ENCODE results near the gene GSTT4. TPM values are rescaled to one million over a fixed set of nuclear protein-coding genes. Genes with fewer than 3 reads are reported as not detected.

The GSTT4 gene
- total RNA-seq, 1 donor from 2014 or later: not detected

DNA sequence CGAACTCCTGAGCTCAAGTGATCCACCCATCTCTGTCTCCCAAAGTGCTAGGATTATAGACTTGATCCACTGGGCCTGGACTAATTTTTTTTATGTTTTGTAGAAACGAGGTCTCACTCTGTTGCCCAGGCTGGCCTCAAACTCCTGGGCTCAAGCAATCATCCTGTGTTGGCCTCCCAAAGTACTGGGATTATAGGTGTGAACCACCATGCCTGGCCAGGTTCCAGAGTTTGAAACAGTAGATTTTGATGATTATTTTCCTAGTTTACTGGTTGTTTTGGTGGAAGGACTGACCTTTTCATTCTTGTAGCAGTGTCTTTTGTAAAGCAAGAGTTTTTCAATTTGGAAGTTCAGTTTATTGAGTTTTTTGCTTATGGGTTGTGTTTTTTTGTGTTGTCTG lies 20.8 kb upstream of the GSTT4 start:
- TF ChIP-seq, protein P1, sequence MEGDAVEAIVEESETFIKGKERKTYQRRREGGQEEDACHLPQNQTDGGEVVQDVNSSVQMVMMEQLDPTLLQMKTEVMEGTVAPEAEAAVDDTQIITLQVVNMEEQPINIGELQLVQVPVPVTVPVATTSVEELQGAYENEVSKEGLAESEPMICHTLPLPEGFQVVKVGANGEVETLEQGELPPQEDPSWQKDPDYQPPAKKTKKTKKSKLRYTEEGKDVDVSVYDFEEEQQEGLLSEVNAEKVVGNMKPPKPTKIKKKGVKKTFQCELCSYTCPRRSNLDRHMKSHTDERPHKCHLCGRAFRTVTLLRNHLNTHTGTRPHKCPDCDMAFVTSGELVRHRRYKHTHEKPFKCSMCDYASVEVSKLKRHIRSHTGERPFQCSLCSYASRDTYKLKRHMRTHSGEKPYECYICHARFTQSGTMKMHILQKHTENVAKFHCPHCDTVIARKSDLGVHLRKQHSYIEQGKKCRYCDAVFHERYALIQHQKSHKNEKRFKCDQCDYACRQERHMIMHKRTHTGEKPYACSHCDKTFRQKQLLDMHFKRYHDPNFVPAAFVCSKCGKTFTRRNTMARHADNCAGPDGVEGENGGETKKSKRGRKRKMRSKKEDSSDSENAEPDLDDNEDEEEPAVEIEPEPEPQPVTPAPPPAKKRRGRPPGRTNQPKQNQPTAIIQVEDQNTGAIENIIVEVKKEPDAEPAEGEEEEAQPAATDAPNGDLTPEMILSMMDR (IDR thresholded peaks at IDR 0.05; ENCODE audit: partially characterized antibody, unreplicated experiment): no peak
- H3K27ac Mint-ChIP-seq (ENCODE audit: unreplicated experiment): no peak overlapping the region
- no peaks in the 10 kb centered on the region for H3K36me3 Mint-ChIP-seq (ENCODE audit: unreplicated experiment)
- H3K27me3 Mint-ChIP-seq (ENCODE audit: unreplicated experiment): peaks cover 4% of the 10 kb centered on the region
- peaks cover 4% of the 10 kb centered on the region for H3K4me1 Mint-ChIP-seq (ENCODE audit: low read depth, unreplicated experiment)
- no peaks in the 10 kb centered on the region for H3K9me3 Mint-ChIP-seq (ENCODE audit: unreplicated experiment)
- H3K4me3 Mint-ChIP-seq (ENCODE audit: unreplicated experiment): no peak overlapping the region
- DNase-seq: no peak

DNA sequence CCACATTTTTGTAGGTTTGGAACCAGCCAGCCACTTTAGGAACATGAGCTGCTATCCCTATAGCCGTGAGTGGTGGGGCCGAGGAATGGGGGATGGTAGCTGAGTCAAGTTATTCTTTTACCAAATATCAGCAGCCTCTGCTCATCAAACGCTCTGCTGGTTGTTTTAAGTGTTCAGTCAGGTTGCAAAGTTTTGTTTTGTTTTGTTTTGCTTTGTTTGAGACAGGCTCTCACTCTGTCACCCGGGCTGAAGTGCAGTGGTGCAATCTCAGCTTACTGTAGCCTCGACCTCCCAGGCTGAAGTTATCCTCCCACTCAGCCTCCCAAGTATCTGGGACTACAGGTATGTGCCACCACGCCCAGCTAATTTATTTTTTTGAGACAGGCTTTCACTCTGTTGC lies 20.2 kb upstream of the GSTT4 start:
- Mint-ChIP-seq H3K27ac (ENCODE audit: unreplicated experiment) (no peak overlapping the region), H3K9me3 (ENCODE audit: unreplicated experiment) (no peaks in the 10 kb centered on the region), H3K36me3 (ENCODE audit: unreplicated experiment) (no peaks in the 10 kb centered on the region), H3K27me3 (ENCODE audit: unreplicated experiment) (peaks cover 4% of the 10 kb centered on the region), H3K4me3 (ENCODE audit: unreplicated experiment) (no peak overlapping the region), H3K4me1 (ENCODE audit: low read depth, unreplicated experiment) (peaks cover 4% of the 10 kb centered on the region)
- TF ChIP-seq, protein P1 (IDR thresholded peaks at IDR 0.05; ENCODE audit: partially characterized antibody, unreplicated experiment): no peak
- no peak for DNase-seq

DNA sequence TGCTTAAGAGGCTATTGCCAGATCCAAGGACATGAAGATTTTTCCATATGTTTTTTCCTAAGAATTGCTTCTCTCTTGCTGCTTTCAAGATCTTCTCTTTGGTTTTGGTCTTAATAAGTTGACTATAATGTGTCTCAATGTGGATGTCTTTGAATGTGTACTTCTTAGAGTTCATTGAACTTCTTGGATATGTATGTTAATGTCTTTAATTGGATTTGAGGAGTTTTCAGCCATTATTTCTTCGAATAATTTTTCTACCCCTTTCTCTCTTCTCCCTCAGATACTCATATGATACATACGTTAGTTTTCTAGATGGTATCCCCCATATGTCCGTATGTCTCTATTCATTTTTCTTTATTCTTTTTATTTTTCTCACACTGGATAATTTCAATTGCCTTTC lies 19.1 kb upstream of the GSTT4 start:
- H3K27me3 Mint-ChIP-seq (ENCODE audit: unreplicated experiment): peaks cover 4% of the 10 kb centered on the region
- no peaks in the 10 kb centered on the region for H3K9me3 Mint-ChIP-seq (ENCODE audit: unreplicated experiment)
- TF ChIP-seq, protein P1 (IDR thresholded peaks at IDR 0.05; ENCODE audit: partially characterized antibody, unreplicated experiment): no peak
- H3K36me3 Mint-ChIP-seq (ENCODE audit: unreplicated experiment): no peaks in the 10 kb centered on the region
- no peak for DNase-seq
- H3K4me3 Mint-ChIP-seq (ENCODE audit: unreplicated experiment): no peak overlapping the region
- H3K4me1 Mint-ChIP-seq (ENCODE audit: low read depth, unreplicated experiment): peaks cover 2% of the 10 kb centered on the region
- H3K27ac Mint-ChIP-seq (ENCODE audit: unreplicated experiment): no peak overlapping the region

DNA sequence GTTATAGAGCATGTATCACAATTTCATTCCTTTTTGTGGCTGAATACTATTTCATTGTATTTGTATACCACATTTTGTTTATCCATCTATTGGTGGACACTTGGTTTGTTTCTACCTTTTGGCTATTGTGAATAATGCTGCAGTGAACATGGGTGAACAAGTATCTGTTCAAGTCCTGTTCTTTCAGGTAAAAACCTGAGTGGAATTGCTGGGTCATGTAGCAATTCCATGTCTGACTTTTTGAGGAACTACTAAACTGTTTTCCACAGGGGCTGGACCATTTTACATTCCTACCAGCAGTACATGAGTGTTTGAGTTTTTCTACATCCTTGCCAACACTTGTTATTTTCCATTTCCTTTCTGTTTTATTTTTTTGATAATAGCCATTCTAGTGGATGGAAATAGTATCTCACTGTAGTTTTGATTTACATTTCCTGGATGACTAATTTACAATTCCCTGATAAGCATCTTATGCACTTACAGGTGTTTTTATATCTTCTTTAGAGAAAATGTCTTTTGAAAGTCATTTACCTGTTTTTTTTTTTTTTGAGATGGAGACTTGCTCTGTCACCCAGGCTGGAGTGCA lies 18.0 kb upstream of the GSTT4 start:
- peaks cover 2% of the 10 kb centered on the region for H3K27me3 Mint-ChIP-seq (ENCODE audit: unreplicated experiment)
- no peak for DNase-seq
- no peak overlapping the region for H3K4me3 Mint-ChIP-seq (ENCODE audit: unreplicated experiment)
- peaks cover 2% of the 10 kb centered on the region for H3K4me1 Mint-ChIP-seq (ENCODE audit: low read depth, unreplicated experiment)
- no peaks in the 10 kb centered on the region for H3K36me3 Mint-ChIP-seq (ENCODE audit: unreplicated experiment)
- H3K9me3 Mint-ChIP-seq (ENCODE audit: unreplicated experiment): no peaks in the 10 kb centered on the region
- TF ChIP-seq, protein P1 (IDR thresholded peaks at IDR 0.05; ENCODE audit: partially characterized antibody, unreplicated experiment): no peak
- no peak overlapping the region for H3K27ac Mint-ChIP-seq (ENCODE audit: unreplicated experiment)

DNA sequence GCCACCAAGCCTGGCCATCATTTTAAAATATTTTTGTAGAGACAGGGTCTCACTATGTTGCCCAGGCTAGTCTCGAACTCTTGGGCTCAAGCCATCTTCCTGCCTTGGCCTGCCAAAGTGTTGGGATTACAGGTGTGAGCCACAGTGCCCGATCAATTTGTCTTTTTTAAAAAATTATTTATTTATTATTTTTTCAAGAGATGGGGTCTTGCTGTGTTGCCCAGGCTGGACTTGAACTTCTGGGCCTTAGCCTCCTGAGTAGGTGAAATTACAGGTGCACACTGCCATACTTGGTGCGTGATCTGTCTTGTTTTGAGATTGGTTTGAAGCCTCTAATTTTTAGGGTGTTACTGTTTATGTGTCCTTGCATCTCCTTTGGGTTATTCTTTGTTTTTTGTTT lies 16.1 kb upstream of the GSTT4 start:
- Mint-ChIP-seq H3K4me3 (ENCODE audit: unreplicated experiment) (no peak overlapping the region), H3K27me3 (ENCODE audit: unreplicated experiment) (peaks cover 2% of the 10 kb centered on the region), H3K4me1 (ENCODE audit: low read depth, unreplicated experiment) (no peaks in the 10 kb centered on the region), H3K9me3 (ENCODE audit: unreplicated experiment) (no peaks in the 10 kb centered on the region), H3K27ac (ENCODE audit: unreplicated experiment) (no peak overlapping the region), H3K36me3 (ENCODE audit: unreplicated experiment) (no peaks in the 10 kb centered on the region)
- DNase-seq: no peak
- TF ChIP-seq, protein P1 (IDR thresholded peaks at IDR 0.05; ENCODE audit: partially characterized antibody, unreplicated experiment): no peak

All from glutamatergic neuron (in vitro differentiated cells).